ENCODE measurements around the gene ACER3. TPM values are rescaled to one million over a fixed set of nuclear protein-coding genes. Genes with fewer than 3 reads are reported as not detected.

The ACER3 gene
- polyA plus RNA-seq, 6 donors from 2014 or later: 3.3 to 12.0 (median 5.3) TPM

- peak overlapping the region in 1 of 6 donors; percentile 6 for H3K27ac Mint-ChIP-seq
- DNase-seq (no peak), ATAC-seq (ENCODE audit: low read depth in 2 of 2) (no peak)
- peaks cover 0 to 12% (median 8%) of the 10 kb centered on the region in 3 donors for H3K27me3 Mint-ChIP-seq
- H3K36me3 Mint-ChIP-seq: no peaks in the 10 kb centered on the region
- peaks cover 9 to 19% (median 18%) of the 10 kb centered on the region in 3 donors for H3K4me1 Mint-ChIP-seq
- H3K4me3 Mint-ChIP-seq: peak overlapping the region in 3 of 8 donors; percentile 12 to 65 (median 38)
- no peaks in the 10 kb centered on the region for H3K9me3 Mint-ChIP-seq
Observed at GRCh38 chr11:77071671-77072605, 211.2 kb downstream of the ACER3 start.

- ATAC-seq (ENCODE audit: low read depth in 2 of 2): no peak
- Mint-ChIP-seq H3K27me3 (peaks cover 0 to 12% (median 8%) of the 10 kb centered on the region in 3 donors), H3K4me1 (peaks cover 5 to 13% (median 10%) of the 10 kb centered on the region in 3 donors), H3K4me3 (no peak overlapping the region), H3K36me3 (no peaks in the 10 kb centered on the region), H3K9me3 (no peaks in the 10 kb centered on the region), H3K27ac (no peak overlapping the region)
- no peak for DNase-seq
Observed at GRCh38 chr11:77072851-77073327, 212.2 kb downstream of the ACER3 start.

- no peak for ATAC-seq (ENCODE audit: low read depth in 2 of 2)
- H3K9me3 Mint-ChIP-seq: peaks cover 0 to 5% (median 1%) of the 10 kb centered on the region in 7 donors
- no peak for DNase-seq
- H3K27ac Mint-ChIP-seq: no peak overlapping the region
- H3K4me3 Mint-ChIP-seq: peak overlapping the region in 1 of 8 donors; percentile 15
- H3K27me3 Mint-ChIP-seq: peaks cover 0 to 12% (median 8%) of the 10 kb centered on the region in 3 donors
- peaks cover 4 to 9% (median 5%) of the 10 kb centered on the region in 3 donors for H3K4me1 Mint-ChIP-seq
- no peaks in the 10 kb centered on the region for H3K36me3 Mint-ChIP-seq
Observed at GRCh38 chr11:77073328-77074001, 212.7 kb downstream of the ACER3 start.

GRCh38 chr11:77074205-77074604 lies 213.5 kb downstream of the ACER3 start:
- H3K9me3 Mint-ChIP-seq: peaks cover 0 to 12% (median 5%) of the 10 kb centered on the region in 7 donors
- ATAC-seq (ENCODE audit: low read depth in 2 of 2): no peak
- peaks cover 0 to 13% (median 8%) of the 10 kb centered on the region in 3 donors for H3K27me3 Mint-ChIP-seq
- no peaks in the 10 kb centered on the region for H3K36me3 Mint-ChIP-seq
- no peak overlapping the region for H3K27ac Mint-ChIP-seq
- peaks cover 4 to 7% (median 5%) of the 10 kb centered on the region in 3 donors for H3K4me1 Mint-ChIP-seq
- peak overlapping the region in 1 of 8 donors; percentile 9 for H3K4me3 Mint-ChIP-seq
- DNase-seq: no peak

GRCh38 chr11:77074626-77075221 lies 214.0 kb downstream of the ACER3 start:
- ATAC-seq (ENCODE audit: low read depth in 2 of 2): no peak
- DNase-seq: no peak
- H3K4me1 Mint-ChIP-seq: peaks cover 4 to 7% (median 5%) of the 10 kb centered on the region in 3 donors
- peaks cover 0 to 15% (median 5%) of the 10 kb centered on the region in 7 donors for H3K9me3 Mint-ChIP-seq
- peaks cover 0 to 13% (median 8%) of the 10 kb centered on the region in 3 donors for H3K27me3 Mint-ChIP-seq
- H3K36me3 Mint-ChIP-seq: no peaks in the 10 kb centered on the region
- H3K4me3 Mint-ChIP-seq: peak overlapping the region in 1 of 8 donors; percentile 9
- peak overlapping the region in 1 of 6 donors; percentile 32 for H3K27ac Mint-ChIP-seq

GRCh38 chr11:77075425-77075905 lies 214.7 kb downstream of the ACER3 start:
- peaks cover 7 to 9% (median 8%) of the 10 kb centered on the region in 3 donors for H3K4me1 Mint-ChIP-seq
- peaks cover 0 to 12% (median 6%) of the 10 kb centered on the region in 3 donors for H3K27me3 Mint-ChIP-seq
- no peaks in the 10 kb centered on the region for H3K36me3 Mint-ChIP-seq
- H3K4me3 Mint-ChIP-seq: no peak overlapping the region
- DNase-seq: no peak
- peaks cover 0 to 15% (median 5%) of the 10 kb centered on the region in 7 donors for H3K9me3 Mint-ChIP-seq
- no peak overlapping the region for H3K27ac Mint-ChIP-seq
- no peak for ATAC-seq (ENCODE audit: low read depth in 2 of 2)

Other genes with a start within 250 kb of the ACER3 start
- gene LRRC32, start 190.2 kb upstream of the ACER3 start, polyA plus RNA-seq (ENCODE audit: low read depth in 6 of 6): 1 to 10 TPM in 1 of 6 donors, under 1 TPM in 1, not detected in 4; 0.13 to 1.9 TPM
- not detected for gene TSKU, start 77.6 kb upstream of the ACER3 start, polyA plus RNA-seq (ENCODE audit: low read depth in 6 of 6)
- gene B3GNT6, start 173.5 kb downstream of the ACER3 start, polyA plus RNA-seq (ENCODE audit: low read depth in 6 of 6): not detected
- gene CAPN5, start 206.1 kb downstream of the ACER3 start, polyA plus RNA-seq (ENCODE audit: low read depth in 6 of 6): under 1 TPM in 2 of 6 donors, not detected in 4; 0.33 to 0.87 TPM
- not detected for gene OMP, start 241.9 kb downstream of the ACER3 start, polyA plus RNA-seq (ENCODE audit: low read depth in 6 of 6)

Data from naive B cell (primary cell).